HCT116 (cell line): ENCODE measurements around the gene BBIP1. TPM values are rescaled to one million over a fixed set of nuclear protein-coding genes. Genes with fewer than 3 reads are reported as not detected.

ENCODE experiments used
- ATAC-seq: fragments of 200-7000 bp; cut with Tn5 transposase; 2 replicates; pipeline ENCODE4 v1.9.1; 2020; ENCODE audit warnings: mild to moderate bottlenecking, moderate library complexity
- BruUV-seq: library from RNA; stranded (reverse); fragments of 400-500 nt; replicated peaks from 2 replicates; lab custom pipeline; 2021; lab: Mats Ljungman, UMichigan
- CTCF ChIA-PET: fragments of 300-600 bp; sonication (Branson Sonifier 250); formaldehyde crosslinking; loops from one replicate; lab custom pipeline; 2021; ENCODE audit warnings: antibody characterized with exemption; lab: Charles Lee
- POLR2A ChIA-PET: fragments of 300-600, 350-600 bp; sonication (Branson Sonifier 250); formaldehyde crosslinking; loops from one replicate; lab custom pipeline; 2021; ENCODE audit warnings: antibody characterized with exemption; lab: Charles Lee
- RAD21 ChIA-PET, 2 experiments: fragments of 300-600 bp; sonication (Branson Sonifier 250); formaldehyde crosslinking; loops; one replicate each; lab custom pipeline; 2023; ENCODE audit warnings: low total read pairs in 2 of 2; ENCODE audit not compliant: uncharacterized antibody in 2 of 2, unreplicated experiment in 2 of 2, low non-redundant PET in 1 of 2; lab: Charles Lee
- DNase-seq: peaks from one replicate; pipeline ENCODE4 v3.0.0-alpha.2; 2010; ENCODE audit warnings: low read depth, low spot score
- H2AFZ ChIP-seq: fragments of 200-600 bp; shearing (Covaris generic), sonication (generic); 2 replicates; pipeline ENCODE4 v1.6.1; 2017; ENCODE audit warnings: low read depth, mixed run types, mixed read lengths, antibody characterized with exemption, low read length; ENCODE audit not compliant: poor library complexity, severe bottlenecking
- H3K27ac ChIP-seq: 2 replicates; pipeline ENCODE4 v1.5.1; 2012; ENCODE audit warnings: low read depth, low read length
- H3K27me3 ChIP-seq: fragments of 200-600 bp; sonication (generic); 2 replicates; pipeline ENCODE4 v1.6.1; 2016; ENCODE audit warnings: mixed run types, low read length, mixed read lengths; ENCODE audit not compliant: insufficient read depth
- H3K36me3 ChIP-seq, 2 experiments: fragments of 200-500 bp in 1 of 2; fragments of 200-600 bp in 1 of 2; sonication (Bioruptor generic) in 1 of 2; sonication (generic) in 1 of 2; 2 replicates each; pipeline versions ENCODE4 v1.5.1 to v1.6.1; 2014 to 2016; ENCODE audit warnings: low read length in 2 of 2, inconsistent platforms in 1 of 2, mixed read lengths in 1 of 2, mixed run types in 1 of 2; ENCODE audit not compliant: insufficient read depth in 2 of 2, control insufficient read depth in 1 of 2
- H3K4me1 ChIP-seq, 2 experiments: fragments of 200-600 bp in 1 of 2; sonication (generic) in 1 of 2; 2 replicates each; pipeline versions ENCODE4 v1.5.1 to v1.6.1; 2012 to 2017; ENCODE audit warnings: low read length in 2 of 2, inconsistent platforms in 1 of 2, mild to moderate bottlenecking in 1 of 2, mixed read lengths in 1 of 2, mixed run types in 1 of 2, moderate library complexity in 1 of 2; ENCODE audit not compliant: insufficient read depth in 2 of 2, control insufficient read depth in 1 of 2
- H3K4me2 ChIP-seq: fragments of 200-600 bp; sonication (generic); 2 replicates; pipeline ENCODE4 v1.6.1; 2017; ENCODE audit warnings: mixed run types, low read length, mixed read lengths
- H3K4me3 ChIP-seq, 2 experiments: fragments of 200-600 bp in 1 of 2; sonication (generic) in 1 of 2; replicated peaks in 1 of 2; 2 replicates each; pipeline ENCODE4 v1.5.1; 2011 to 2016; ENCODE audit warnings: low read length in 2 of 2, control low read depth in 1 of 2, low read depth in 1 of 2, mild to moderate bottlenecking in 1 of 2, mixed read lengths in 1 of 2, mixed run types in 1 of 2
- H3K79me2 ChIP-seq: fragments of 200-600 bp; sonication (generic); 2 replicates; pipeline ENCODE4 v1.6.1; 2017; ENCODE audit warnings: mild to moderate bottlenecking, mixed run types, low read length, moderate library complexity, mixed read lengths; ENCODE audit not compliant: insufficient read depth
- H3K9ac ChIP-seq: fragments of 200-600 bp; sonication (generic); 2 replicates; pipeline ENCODE4 v1.6.1; 2016; ENCODE audit warnings: low read length, mixed read lengths
- H3K9me2 ChIP-seq: fragments of 200-600 bp; sonication (generic), shearing (Covaris generic); 2 replicates; pipeline ENCODE4 v1.6.1; 2017; ENCODE audit warnings: mixed run types, mild to moderate bottlenecking, moderate library complexity; ENCODE audit not compliant: insufficient read depth
- H3K9me3 ChIP-seq, 2 experiments: fragments of 200-500 bp in 1 of 2; fragments of 200-600 bp in 1 of 2; sonication (Bioruptor generic) in 1 of 2; sonication (generic) in 1 of 2; 2 replicates each; pipeline ENCODE4 v1.6.1; 2014 to 2017; ENCODE audit warnings: low read length in 2 of 2, mixed read lengths in 2 of 2, inconsistent platforms in 1 of 2, low read depth in 1 of 2, mild to moderate bottlenecking in 1 of 2, mixed run types in 1 of 2, moderate library complexity in 1 of 2; ENCODE audit not compliant: control insufficient read depth in 1 of 2, insufficient read depth in 1 of 2
- H4K20me1 ChIP-seq: fragments of 200-600 bp; sonication (generic), shearing (Covaris generic); 2 replicates; pipeline ENCODE4 v1.6.1; 2017; ENCODE audit warnings: mixed run types, mild to moderate bottlenecking, moderate library complexity; ENCODE audit not compliant: insufficient read depth
- ATF3 ChIP-seq: IDR thresholded peaks from 2 replicates; pipeline ENCODE4 v1.6.1; 2012
- CEBPB ChIP-seq: IDR thresholded peaks from 2 replicates; pipeline ENCODE4 v1.6.1; 2012; ENCODE audit warnings: low read depth
- CTCF ChIP-seq, 3 experiments: fragments of 200-600 bp in 1 of 3; sonication (generic) in 1 of 3; IDR thresholded peaks in 2 of 3; conservative IDR thresholded peaks in 1 of 3; 2 replicates each; pipeline ENCODE4 v1.5.1; 2012 to 2017; ENCODE audit warnings: low read depth in 2 of 3, low read length in 2 of 3, antibody characterized with exemption in 1 of 3, borderline replicate concordance in 1 of 3, control low read depth in 1 of 3, mild to moderate bottlenecking in 1 of 3, mixed read lengths in 1 of 3, mixed run types in 1 of 3, moderate library complexity in 1 of 3; ENCODE audit not compliant: insufficient read depth in 1 of 3
- EGR1 ChIP-seq: IDR thresholded peaks from 2 replicates; pipeline ENCODE4 v1.6.1; 2012; ENCODE audit warnings: low read depth
- EZH2 ChIP-seq: fragments of 200-600 bp; sonication (generic); IDR thresholded peaks from 2 replicates; pipeline ENCODE4 v1.6.1; 2017; ENCODE audit warnings: antibody characterized with exemption, mixed run types
- FOSL1 ChIP-seq: IDR thresholded peaks from 2 replicates; pipeline ENCODE4 v1.6.1; 2012; ENCODE audit warnings: low read depth
- MAX ChIP-seq: IDR thresholded peaks from 2 replicates; pipeline ENCODE4 v1.6.1; 2012
- POLR2AphosphoS5 ChIP-seq: IDR thresholded peaks from 2 replicates; pipeline ENCODE4 v1.6.1; 2011; ENCODE audit warnings: mild to moderate bottlenecking, low read depth, low read length, moderate library complexity
- REST ChIP-seq: IDR thresholded peaks from 2 replicates; pipeline ENCODE4 v1.6.1; 2012; ENCODE audit warnings: low read depth
- SIN3A ChIP-seq: IDR thresholded peaks from 2 replicates; pipeline ENCODE4 v1.6.1; 2012; ENCODE audit warnings: low read depth
- SP1 ChIP-seq: IDR thresholded peaks from 2 replicates; pipeline ENCODE4 v1.6.1; 2012; ENCODE audit warnings: low read depth
- ZBTB33 ChIP-seq: IDR thresholded peaks from 2 replicates; pipeline ENCODE4 v1.6.1; 2011; ENCODE audit warnings: mild to moderate bottlenecking, low read length, moderate library complexity; ENCODE audit not compliant: insufficient replicate concordance; ENCODE audit errors: extremely low read depth
- ZFX ChIP-seq: fragments of 450-650 bp; IDR thresholded peaks from 2 replicates; pipeline ENCODE4 v1.6.1; 2017
- ZNF274 ChIP-seq: fragments of 200-500 bp; sonication (Bioruptor generic); IDR thresholded peaks from 2 replicates; pipeline ENCODE4 v1.6.1; 2014; ENCODE audit warnings: mild to moderate bottlenecking, low read depth, low read length, inconsistent platforms
- intact Hi-C: fragments of 100-400 bp; cut with micrococcal nuclease; formaldehyde crosslinking; loops from 2 replicates; pipeline ENCODE4 v1.10.0; 2022
- total RNA-seq: library from RNA; stranded (reverse); gene quantifications from one replicate; pipeline ENCODE4 v1.2.1, GENCODE V29; 2021; ENCODE audit not compliant: unreplicated experiment

The BBIP1 gene
- total RNA-seq, 1 experiment from 2014 or later: 38.9 TPM

GRCh38 chr10:110892602-110893288 lies 26.2 kb downstream of the BBIP1 start (continued):
- TF ChIP-seq ATF3: no peak

GRCh38 chr10:110887560-110887959 lies 31.4 kb downstream of the BBIP1 start:
- H3K9me2 ChIP-seq: no peaks in the 10 kb centered on the region
- no TSS peak for BruUV-seq
- no peak overlapping the region for H3K4me3 ChIP-seq
- no peaks in the 10 kb centered on the region for H3K79me2 ChIP-seq
- H3K27me3 ChIP-seq: no peaks in the 10 kb centered on the region
- ChIA-PET RAD21 (no interaction called here), POLR2A (no interaction called here), CTCF (interaction anchor here (0.6 to 1.7 kb wide), 2 partner anchors 11 to 114 kb away, joined by 3 to 5 read pairs; no protein-coding TSS in a partner anchor)
- H3K9me3 ChIP-seq: no peaks in the 10 kb centered on the region
- TF ChIP-seq ZNF274: no peak
- TF ChIP-seq ZBTB33: no peak
- no peak for TF ChIP-seq FOSL1
- no peak for TF ChIP-seq SIN3A
- no peak for TF ChIP-seq CTCF (IDR thresholded peaks at IDR 0.05 in 2 of 3, conservative IDR thresholded peaks at IDR 0.05 in 1 of 3; ENCODE audit: borderline replicate concordance in 1 of 3, insufficient read depth in 1 of 3, low read depth in 2 of 3, low read length in 2 of 3)
- no peak for TF ChIP-seq CEBPB
- TF ChIP-seq REST: no peak
- TF ChIP-seq POLR2AphosphoS5: no peak
- TF ChIP-seq SP1: no peak
- TF ChIP-seq EGR1: no peak
- no peak for TF ChIP-seq MAX
- no peak for TF ChIP-seq EZH2
- TF ChIP-seq ZFX: no peak
- H3K27ac ChIP-seq: no peak overlapping the region
- no peak overlapping the region for H2AFZ ChIP-seq
- ATAC-seq: no peak
- no peak overlapping the region for H3K4me2 ChIP-seq
- H4K20me1 ChIP-seq: no peaks in the 10 kb centered on the region
- no peak overlapping the region for H3K9ac ChIP-seq
- H3K4me1 ChIP-seq: no peaks in the 10 kb centered on the region
- DNase-seq: no peak
- intact Hi-C loops: no loop called here
- H3K36me3 ChIP-seq: no peaks in the 10 kb centered on the region; a peak in 1 of 4 replicates
